Measurements from ENCODE around the gene SDS.

DNA sequence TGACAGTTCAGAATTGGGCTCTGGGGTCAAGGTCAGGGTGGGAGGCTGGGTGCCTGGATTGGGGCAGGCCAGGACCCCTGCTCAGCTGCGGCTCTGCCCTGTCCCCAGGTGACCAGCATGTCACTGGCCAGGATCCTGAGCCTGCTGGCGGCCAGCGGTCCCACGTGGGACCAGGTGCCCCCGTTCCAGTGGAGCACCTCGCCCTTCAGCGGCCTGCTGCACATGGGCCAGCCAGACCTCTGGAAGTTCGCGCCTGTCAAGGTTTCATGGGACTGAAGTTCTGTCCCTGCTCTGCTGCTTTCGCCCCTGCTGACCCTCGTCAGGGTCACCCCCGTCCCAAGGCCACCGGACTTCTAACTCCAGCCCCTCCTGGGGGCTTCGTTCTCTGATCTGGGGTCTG is 15.3 kb downstream of the SDS start:
- TF ChIP-seq, protein P1, sequence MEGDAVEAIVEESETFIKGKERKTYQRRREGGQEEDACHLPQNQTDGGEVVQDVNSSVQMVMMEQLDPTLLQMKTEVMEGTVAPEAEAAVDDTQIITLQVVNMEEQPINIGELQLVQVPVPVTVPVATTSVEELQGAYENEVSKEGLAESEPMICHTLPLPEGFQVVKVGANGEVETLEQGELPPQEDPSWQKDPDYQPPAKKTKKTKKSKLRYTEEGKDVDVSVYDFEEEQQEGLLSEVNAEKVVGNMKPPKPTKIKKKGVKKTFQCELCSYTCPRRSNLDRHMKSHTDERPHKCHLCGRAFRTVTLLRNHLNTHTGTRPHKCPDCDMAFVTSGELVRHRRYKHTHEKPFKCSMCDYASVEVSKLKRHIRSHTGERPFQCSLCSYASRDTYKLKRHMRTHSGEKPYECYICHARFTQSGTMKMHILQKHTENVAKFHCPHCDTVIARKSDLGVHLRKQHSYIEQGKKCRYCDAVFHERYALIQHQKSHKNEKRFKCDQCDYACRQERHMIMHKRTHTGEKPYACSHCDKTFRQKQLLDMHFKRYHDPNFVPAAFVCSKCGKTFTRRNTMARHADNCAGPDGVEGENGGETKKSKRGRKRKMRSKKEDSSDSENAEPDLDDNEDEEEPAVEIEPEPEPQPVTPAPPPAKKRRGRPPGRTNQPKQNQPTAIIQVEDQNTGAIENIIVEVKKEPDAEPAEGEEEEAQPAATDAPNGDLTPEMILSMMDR (IDR thresholded peaks at IDR 0.05): no peak
- TF ChIP-seq POLR2A (IDR thresholded peaks at IDR 0.05) (no peak), EP300 (IDR thresholded peaks at IDR 0.05) (no peak)

Data from ovary (tissue), 3 donors.